ENCODE measurements around the gene USP5.

USP5 gene

GRCh38 chr12:6826734-6827436 lies 25.1 kb upstream of the USP5 start:
- no peak for DNase-seq

- peak; percentile 86 for DNase-seq
Measured at GRCh38 chr12:6827437-6827911, 24.5 kb upstream of the USP5 start.

GRCh38 chr12:6827982-6828780 lies 23.8 kb upstream of the USP5 start, which contains the start of gene P3H3:
Gene P3H3 (plus strand): TSS chr12:6828407. CDS start chr12:6828441, 34 bp downstream.
- peak; percentile 58 for DNase-seq

DNA sequence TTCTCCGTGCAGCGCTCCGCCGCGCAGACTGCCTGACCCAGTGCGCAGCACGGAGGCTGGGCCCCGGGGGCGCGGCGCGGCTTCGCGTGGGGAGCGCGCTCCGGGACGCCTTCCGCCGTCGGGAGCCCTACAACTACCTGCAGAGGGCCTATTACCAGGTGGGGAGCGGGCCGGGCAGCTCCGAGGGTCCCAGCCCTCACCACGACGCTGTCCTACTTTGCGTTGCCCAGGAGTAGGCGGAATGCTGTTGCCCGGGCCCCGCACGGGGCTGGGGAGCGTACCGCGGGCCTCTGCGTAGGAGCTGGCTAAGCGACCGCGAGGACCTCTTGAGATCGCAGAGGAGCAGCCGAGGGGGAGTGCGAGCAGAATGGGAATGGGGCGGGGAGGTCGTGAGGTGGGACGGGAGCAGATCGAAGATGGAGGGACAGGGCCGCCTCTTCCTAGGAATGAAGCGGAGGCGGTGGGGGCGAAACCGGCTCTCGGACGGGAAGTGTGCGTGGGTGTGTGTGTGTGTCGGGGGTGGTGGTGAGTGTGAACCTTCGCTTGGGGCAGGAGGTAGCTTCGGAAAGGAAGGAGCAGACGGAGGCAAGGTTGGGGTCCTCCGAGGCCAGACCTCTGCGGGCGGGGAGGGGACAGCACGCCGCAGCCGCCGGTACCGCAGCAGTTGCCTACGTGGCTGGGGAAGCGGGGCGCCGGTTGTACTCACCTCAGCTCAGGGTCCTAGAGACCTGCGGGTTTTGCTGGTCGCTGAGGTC lies 23.0 kb upstream of the USP5 start:
- peak; percentile 36 for DNase-seq

- peak; percentile 27 for DNase-seq
Measured at GRCh38 chr12:6829536-6830220, 22.3 kb upstream of the USP5 start.

DNA sequence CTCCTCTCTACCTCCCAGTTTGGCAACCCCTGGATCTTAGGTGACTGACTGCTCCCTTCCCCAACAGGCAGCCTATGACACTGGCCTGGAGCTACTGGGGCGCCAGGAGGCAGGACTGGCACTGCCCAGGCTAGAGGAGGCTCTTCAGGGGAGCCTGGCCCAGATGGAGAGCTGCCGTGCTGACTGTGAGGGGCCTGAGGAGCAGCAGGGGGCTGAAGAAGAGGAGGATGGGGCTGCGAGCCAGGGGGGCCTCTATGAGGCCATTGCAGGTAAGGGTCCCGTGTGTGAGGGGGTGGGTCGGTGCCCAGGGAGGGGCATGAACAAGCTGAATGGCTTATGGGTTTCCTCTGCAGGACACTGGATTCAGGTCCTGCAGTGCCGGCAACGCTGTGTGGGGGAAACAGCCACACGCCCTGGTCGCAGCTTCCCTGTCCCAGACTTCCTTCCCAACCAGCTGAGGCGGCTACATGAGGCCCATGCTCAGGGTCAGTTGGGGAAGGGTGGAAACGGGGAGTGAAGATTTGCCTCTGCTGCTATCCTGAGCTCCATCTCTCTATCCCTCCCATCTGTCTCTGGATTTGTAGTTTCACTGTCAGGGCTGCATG lies 21.6 kb upstream of the USP5 start:
- DNase-seq: no peak

- DNase-seq: no peak
Measured at GRCh38 chr12:6830999-6831398, 21.0 kb upstream of the USP5 start.

DNA sequence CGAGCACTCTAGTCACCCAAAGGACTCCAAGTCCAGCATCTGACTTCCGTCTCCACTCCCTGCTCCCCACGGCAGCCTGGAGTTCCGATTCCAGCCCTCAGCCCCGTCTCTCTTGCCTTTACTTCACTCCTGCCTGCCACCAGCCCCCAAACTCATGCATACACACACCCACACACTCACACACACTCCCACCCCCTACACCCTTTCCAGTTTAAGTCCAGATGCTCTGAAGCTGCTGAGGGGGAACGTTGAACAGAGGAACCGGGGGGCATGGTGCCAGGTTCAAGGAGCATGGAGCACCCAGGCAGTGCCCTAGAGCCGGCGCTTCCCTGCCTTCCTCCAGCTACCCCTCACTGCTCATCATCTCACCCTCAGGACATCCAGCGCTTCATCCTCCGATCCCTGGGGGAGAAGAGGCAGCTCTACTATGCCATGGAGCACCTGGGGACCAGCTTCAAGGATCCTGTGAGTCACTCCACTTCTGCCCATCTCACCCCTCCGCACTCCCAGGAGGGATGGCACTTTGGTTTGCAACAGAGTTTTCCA lies 20.4 kb upstream of the USP5 start:
- no peak for DNase-seq

DNA sequence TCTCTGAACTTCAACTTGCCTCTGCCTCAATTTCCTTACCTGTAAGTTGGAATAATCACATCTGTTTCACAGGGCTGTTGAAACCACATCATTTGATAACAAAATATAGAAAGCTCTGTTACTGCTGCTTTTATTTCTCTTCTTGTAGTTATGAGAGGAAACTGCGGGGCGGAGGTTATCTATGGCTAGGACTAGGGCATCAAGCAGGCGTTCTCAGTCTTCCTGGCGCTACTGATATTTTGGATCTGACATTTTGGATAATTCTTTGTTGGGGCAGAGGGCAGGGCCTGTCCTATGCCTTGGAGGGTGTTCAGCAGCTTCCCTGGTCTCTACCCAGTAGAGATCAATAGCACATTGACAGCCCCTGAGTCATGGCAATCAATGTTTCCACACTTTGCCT lies 19.8 kb upstream of the USP5 start:
- no peak for DNase-seq

GRCh38 chr12:6833189-6833890 lies 18.6 kb upstream of the USP5 start:
- DNase-seq: no peak

DNA sequence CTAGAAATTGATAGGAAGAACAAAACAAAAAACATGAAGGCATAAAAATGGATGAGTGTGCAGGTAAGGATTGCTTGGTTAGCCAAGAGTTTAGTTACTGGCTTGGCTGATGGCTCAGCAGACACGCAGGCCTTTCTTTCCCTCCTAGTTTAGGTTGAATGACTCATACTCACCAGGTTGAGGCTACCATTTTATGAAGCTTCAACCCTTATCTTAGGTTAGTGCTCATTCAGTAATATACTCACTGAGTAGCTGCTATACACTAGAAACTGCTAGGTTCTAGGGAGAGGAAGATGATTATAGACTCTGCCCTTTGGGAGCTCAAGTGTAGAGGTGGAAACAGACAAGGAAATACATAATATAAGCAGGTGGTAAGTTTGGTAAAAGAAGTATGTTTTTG lies 17.7 kb upstream of the USP5 start:
- no peak for DNase-seq

GRCh38 chr12:6834873-6835272 lies 17.1 kb upstream of the USP5 start:
- no peak for DNase-seq

- DNase-seq: no peak
Measured at GRCh38 chr12:6836851-6837250, 15.1 kb upstream of the USP5 start.

GRCh38 chr12:6837370-6838060 lies 14.4 kb upstream of the USP5 start:
- DNase-seq: no peak

GRCh38 chr12:6838854-6839253 lies 13.1 kb upstream of the USP5 start:
- DNase-seq: no peak

- DNase-seq: peak; percentile 51
Measured at GRCh38 chr12:6839482-6840201, 12.3 kb upstream of the USP5 start.

DNA sequence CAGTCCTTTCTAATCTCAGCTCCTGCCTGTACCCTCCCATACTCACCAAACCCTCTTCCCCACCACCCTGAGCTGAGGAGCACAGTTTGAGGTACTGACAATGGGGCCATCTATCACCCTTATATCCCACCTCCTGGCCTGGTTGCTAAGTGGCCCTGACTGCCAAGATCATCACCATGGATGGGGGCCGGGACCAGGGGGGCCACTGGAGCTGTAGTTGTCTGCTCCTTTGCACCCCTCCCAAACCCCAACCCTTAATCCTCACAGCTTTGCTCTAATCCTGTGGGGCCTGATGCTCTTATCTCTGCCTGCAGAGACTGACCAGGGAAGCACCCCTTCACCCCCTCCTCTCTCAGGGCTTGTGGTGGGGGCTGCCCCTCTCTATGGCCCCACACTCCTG lies 11.6 kb upstream of the USP5 start:
- no peak for DNase-seq

GRCh38 chr12:6840761-6841515 lies 11.0 kb upstream of the USP5 start, which contains the start of gene GNB3:
Gene GNB3 (plus strand): TSS chr12:6840925. CDS start chr12:6841288, 363 bp downstream.
- DNase-seq: no peak

- no peak for DNase-seq
Measured at GRCh38 chr12:6842075-6842474, 9.9 kb upstream of the USP5 start.
